ENCODE data around the gene STRIP2.

DNA sequence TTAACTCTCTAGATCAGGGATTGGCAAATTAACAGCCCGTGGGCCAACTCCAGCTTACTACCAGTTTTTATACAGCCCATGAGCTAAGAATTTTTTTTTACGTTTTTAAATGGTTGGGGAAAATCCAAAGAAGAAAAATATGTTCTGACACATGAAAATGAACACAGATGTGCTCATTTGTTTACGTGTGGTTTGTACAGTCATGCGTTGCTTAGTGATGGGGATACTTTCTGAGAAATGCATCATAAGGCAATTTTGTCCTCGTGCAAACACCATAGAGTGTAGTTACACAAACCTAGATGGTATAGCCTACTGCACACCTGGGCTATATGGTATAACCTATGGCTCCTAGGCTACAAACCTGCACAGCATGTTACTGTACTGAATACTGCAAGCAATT lies 59.8 kb downstream of the STRIP2 start:
- TF ChIP-seq, protein P1, sequence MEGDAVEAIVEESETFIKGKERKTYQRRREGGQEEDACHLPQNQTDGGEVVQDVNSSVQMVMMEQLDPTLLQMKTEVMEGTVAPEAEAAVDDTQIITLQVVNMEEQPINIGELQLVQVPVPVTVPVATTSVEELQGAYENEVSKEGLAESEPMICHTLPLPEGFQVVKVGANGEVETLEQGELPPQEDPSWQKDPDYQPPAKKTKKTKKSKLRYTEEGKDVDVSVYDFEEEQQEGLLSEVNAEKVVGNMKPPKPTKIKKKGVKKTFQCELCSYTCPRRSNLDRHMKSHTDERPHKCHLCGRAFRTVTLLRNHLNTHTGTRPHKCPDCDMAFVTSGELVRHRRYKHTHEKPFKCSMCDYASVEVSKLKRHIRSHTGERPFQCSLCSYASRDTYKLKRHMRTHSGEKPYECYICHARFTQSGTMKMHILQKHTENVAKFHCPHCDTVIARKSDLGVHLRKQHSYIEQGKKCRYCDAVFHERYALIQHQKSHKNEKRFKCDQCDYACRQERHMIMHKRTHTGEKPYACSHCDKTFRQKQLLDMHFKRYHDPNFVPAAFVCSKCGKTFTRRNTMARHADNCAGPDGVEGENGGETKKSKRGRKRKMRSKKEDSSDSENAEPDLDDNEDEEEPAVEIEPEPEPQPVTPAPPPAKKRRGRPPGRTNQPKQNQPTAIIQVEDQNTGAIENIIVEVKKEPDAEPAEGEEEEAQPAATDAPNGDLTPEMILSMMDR (conservative IDR thresholded peaks at IDR 0.05; ENCODE audit: low read depth, low read length), result no peak
- TF ChIP-seq EZH2 (IDR thresholded peaks at IDR 0.05; ENCODE audit: borderline replicate concordance, low read depth, low read length, poor library complexity, severe bottlenecking), result no peak
